Mesenteric fat pad (tissue), 1 donor: ENCODE measurements around the gene MTMR3. TPM values are rescaled to one million over a fixed set of nuclear protein-coding genes. Genes with fewer than 3 reads are reported as not detected.

Experiments
- DNase-seq: peaks from one replicate; pipeline ENCODE4 v3.0.0-alpha.2; 2020; ENCODE audit warnings: low spot score
- total RNA-seq: library from RNA; stranded (reverse); fragmentation: NEBNext Ultra II Directional; extraction: Animal tissue kit (Norgen Biotek cat#: 25700); gene quantifications from one replicate; pipeline ENCODE4 v1.2.1, GENCODE V29; 2021
- donor health status: DM: yes; HTN: yes; CAD: no.

Gene MTMR3
- total RNA-seq, 1 donor from 2014 or later = 52.8 TPM

DNA sequence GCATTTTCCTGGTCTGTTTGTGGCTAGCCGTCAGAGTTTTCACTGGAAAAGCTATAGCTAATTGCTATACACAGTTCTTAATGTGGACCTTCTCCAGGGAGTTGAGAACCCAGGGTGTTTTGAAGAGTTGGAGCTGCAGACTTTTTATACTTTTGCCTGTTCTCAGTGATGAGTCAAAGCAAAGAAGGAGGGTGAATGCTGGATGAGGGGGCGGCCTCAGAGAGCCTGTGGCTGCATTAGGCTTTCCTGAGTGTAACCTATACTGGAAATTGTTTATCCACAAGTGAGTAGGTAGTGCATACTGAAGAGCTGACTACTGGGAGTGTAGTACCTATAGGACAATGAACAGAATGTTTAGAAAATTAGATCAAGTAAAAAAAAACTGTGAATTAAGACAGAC is 117.6 kb downstream of the MTMR3 start:
- no peak for DNase-seq

DNA sequence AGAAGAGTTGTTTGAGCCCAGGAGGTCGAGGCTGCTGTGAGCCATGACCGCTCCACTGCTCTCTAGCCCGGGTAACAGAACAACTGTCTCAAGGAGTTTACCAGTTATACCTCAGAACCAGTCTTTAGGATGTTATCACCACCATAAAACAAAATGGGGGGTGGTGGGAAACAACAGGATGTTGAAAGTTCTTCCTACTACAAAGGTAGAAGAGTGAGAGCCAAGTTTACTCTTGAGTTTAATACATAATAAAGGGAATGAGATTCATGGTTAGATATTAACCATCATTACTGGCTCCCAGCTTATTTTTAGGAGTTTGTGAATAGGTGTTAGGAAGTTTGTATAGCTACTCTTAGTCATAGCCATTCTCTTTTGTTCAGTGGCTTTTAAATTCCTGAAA is 118.5 kb downstream of the MTMR3 start:
- no peak for DNase-seq

DNA sequence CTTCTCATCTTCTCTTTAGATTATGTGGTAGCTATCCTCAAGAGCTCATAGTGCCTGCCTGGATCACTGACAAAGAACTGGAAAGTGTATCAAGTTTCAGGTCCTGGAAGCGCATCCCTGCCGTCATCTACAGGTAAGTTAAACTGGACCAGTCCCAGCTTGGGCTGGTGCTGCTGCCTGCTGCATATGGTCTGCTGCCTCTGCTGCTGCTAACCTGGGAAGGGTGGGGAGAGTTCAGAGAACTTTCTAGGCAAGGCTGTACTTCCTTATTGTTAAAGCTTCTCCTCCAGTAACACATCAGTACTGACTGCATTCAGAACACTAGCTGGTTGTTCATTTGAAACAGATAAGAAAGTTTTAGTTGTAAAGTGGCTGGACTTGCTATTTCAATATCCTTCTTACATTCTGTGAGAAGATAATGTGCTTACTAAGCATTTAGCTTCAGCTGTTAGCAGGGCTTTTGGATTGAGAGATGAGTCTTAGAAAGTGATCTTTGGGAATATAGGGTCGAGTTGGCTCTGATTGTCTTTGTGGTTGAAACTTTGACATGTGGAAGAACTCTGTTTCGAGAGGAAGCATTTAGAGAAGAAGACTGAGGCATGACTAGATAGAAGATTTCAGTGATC is 120.0 kb downstream of the MTMR3 start:
- no peak for DNase-seq

DNA sequence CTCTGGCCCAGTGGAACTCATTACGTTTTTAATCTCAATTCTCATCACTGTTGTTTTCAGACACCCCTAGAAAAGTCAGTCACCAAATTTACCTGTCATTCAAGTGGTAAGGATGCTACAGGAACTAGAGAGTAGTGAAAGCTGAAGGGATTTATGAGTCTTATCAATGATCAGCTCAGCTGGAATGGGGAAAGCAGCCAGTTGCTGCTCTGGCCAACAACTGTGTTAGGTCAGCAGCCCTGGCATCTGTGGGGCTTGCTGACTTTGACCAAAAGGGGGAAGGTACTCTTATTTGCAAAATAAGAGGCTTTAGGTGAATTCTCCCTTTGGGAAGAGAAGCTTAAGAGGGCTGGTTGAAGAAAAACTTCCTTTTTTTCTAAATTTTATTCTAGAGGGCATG is 121.1 kb downstream of the MTMR3 start:
- no peak for DNase-seq

DNA sequence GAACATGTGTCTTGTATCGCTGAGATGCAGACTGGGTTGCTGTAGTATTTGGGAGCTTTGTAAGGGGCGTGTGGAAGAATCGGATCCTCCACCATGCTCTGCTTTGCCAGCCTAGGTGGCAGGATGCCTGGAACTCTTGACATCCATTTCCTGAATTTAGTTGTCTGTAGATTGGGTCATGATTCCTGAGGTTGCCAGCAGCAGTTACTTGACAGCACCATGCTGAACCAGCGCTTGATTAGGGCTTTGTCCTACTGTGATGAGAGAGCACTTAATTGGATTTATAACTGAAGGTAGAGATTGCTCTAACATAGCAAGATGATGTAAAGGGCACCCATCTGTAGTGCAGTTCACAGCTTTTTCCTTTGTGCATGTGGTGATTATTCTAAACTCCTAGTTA is 121.7 kb downstream of the MTMR3 start:
- no peak for DNase-seq

DNA sequence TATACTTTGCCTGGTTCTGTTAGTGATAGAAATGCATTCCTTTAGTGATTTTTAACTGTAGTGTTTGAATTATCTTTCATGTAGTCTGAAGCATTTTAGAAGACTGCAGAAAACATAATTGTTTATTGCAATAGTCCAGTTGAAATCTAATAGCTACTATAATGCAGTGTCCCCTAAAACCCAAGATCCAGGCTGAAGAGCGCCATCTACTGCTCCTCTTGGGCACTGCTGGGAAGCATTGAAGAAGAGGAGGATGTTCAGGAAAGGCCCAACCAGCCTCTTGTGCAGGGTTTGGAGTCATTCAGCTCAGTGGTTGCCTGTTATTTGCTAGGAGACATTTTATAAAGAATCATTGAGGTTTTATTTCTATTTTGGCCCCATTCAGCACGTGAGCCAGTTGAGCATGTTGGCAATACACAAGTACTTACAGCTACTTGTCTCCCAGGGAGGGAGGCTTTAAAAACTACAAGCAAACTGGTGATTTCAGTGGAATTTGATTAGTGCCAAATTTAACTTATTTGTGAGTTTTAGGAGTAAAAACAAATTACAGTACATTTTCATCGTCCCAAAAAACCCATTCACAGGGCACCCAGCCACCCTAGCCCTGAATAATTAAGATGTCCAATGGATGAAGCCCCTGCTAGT is 122.4 kb downstream of the MTMR3 start:
- no peak for DNase-seq

DNA sequence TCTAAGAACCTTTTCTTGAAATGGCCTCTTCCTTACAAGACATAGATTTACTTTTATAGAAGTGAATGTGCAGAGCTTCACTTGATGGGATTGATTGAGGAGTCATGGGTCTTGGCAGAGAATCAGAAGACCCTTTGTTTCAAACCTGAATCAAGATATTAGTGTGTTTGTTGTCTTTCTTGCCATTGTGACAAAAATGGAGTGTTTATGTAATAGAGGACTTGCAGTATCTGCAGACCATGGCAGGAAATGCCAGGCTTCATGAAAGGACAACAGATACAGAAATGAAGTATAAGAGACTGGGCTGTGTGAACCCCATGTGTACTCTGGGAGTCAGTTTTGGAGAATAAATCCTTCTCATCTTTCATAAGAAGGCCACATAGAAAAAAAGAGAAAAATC is 124.4 kb downstream of the MTMR3 start:
- DNase-seq = no peak

DNA sequence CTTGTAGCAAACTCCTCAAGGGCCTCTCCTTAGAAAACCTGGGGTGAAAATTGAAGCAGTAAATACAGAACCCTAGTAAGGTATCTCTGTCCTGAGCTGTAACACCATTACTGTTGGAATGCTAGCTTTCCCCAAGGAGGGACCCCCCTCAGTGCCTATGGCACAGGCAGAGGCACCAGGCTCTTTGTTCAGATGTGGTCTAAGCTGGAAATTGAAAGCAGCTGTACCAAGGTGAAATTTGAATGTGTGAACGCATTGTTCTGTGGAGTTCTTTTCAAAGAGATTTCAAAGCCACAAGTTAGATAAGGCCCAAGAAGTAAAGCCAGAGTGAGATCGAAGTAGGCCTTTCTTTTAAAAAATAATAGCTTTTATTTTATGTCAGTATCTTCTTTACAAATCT is 125.4 kb downstream of the MTMR3 start:
- DNase-seq = no peak

DNA sequence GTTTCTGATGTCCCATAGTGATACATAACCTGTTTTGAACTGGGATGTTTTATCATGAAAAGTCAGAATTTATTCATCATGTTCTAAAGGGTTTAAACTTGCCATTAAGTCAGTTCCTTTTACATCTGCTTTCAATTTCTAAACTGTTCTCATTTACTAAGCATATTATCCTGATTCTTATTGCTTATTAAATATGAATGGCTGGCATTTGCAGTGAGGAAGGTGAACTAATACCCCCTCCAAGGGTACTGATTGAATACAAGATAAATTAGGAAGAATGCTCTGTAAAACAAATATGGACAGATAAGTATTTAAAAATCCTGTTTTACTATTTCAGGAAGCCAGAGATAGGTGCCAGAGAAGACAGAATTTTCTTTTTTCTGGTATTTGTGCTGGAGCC is 126.5 kb downstream of the MTMR3 start:
- DNase-seq = no peak

DNA sequence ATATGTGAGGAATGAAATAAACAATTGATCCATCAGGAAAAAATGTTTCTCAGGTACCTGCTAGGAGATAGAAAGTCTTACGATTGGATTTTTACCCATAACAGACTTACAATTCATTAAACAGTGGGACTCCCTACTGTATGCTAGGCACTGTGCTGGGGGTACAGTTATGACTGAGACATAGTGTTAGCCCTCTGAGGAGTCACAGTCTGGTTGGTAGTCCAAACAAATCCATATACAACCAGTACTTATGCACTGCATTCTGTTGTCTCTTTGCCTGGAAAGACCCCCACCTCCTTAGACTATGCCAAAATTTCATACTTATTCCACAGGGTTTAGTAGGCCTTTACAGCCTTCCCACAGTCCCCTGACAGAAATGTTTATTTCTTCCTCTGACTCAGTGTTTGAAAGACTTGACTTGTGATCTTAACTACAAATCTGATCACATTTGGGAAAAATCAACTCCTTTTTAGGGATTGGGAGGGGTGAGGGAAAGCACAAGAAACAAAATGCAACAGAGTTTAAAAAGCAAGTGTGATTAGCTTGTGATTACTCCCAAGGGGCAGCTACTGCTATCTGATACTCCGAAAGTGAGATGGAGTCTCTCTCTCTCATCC is 127.9 kb downstream of the MTMR3 start:
- DNase-seq = no peak

DNA sequence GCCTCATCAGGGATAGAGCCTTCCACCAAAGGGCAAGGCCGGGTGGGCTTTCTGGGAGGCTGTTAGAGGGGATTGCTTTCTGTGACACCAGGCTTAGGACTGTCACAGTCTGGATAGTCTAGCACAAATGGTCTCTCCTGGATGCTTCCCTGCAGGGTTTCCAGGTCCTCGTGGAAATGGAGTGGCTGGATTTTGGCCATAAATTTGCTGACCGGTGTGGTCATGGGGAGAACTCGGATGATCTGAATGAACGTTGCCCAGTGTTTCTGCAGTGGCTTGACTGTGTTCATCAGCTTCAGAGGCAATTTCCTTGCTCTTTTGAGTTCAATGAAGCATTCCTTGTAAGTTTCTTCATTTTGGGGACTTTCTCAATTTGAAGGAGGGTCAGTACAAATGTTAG is 130.2 kb downstream of the MTMR3 start:
- DNase-seq = no peak

DNA sequence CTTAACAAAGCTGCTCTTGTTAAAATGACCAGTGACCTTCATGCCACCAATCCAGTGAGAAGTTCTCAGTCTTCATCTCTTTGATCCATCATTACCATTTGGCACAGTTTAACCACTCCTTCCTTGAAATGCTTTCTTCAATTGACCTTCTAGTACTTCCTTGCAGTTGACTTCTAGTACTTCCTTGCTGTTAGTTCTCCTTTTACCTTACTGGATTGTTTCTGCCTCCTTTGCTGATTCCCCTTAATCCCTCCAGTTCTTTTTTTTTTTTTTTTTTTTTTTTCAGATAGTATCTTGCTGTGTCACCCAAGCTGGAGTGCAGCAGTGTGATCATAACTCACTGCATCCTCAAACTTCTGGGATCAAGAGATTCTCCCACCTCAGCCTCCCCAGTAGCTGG is 131.3 kb downstream of the MTMR3 start:
- no peak for DNase-seq

DNA sequence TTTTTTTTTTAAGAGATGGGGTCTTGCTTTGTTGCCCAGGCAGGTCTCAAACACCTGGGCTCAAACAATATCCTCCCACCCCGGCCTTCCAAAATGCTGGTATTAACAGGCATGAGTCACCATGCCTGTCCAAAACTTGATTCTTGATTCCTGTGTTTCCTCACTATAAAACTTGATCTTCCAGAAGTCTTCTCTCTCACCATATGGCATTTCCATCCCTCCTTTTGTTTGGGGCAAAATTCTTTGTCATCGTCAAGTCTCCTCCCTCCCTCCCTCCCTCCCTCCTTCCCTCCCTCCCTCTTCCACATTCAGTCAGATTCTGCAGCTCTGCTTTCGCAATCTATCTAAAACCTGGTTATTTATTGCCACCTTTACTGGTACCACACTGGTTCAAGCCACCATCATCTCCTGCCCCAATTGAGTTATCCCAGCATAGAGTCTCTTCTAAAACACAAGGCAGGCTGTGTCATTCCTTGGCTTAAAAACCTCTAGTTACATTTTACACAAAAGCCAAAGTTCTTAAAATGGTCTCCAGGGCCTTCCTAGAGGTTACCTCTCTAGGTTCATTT is 132.3 kb downstream of the MTMR3 start:
- no peak for DNase-seq

DNA sequence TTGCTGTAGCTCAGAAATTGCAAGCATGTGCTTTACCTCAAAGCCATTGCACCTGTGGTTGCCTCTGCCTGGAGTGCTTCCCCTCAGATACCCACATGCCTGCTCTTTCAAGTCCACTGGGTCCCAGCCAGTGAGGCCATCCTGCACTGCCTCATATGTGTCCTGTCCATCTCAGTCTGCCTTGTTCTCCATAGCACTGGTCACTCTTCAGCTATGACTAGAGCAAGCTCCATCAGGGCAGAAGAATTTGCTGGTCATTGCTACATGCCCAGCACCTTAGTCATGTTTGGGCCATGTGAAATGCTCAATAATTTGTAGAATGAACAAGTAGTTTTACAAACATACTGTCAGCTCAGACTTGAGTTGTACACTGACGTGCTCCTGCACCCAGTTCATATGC is 132.9 kb downstream of the MTMR3 start:
- DNase-seq = no peak

DNA sequence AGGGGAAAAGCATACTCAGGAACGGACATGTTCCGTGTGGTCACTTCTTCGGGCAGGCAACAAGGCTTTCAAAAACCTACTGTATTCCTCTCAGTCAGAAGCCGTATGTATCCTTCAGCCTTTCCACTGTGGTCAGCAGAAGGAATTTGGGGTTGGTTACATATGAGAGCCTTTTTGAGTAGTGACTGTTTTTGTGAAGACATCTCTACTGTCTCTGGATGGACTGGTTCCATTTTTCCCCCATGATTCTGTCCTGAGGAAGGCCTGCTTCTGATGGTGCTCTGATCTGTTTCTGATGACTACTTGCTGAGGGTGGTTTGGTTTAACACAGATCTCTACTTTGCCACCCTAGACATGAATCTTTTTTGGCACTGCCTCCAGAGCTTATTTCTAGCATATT is 133.6 kb downstream of the MTMR3 start:
- DNase-seq = no peak

DNA sequence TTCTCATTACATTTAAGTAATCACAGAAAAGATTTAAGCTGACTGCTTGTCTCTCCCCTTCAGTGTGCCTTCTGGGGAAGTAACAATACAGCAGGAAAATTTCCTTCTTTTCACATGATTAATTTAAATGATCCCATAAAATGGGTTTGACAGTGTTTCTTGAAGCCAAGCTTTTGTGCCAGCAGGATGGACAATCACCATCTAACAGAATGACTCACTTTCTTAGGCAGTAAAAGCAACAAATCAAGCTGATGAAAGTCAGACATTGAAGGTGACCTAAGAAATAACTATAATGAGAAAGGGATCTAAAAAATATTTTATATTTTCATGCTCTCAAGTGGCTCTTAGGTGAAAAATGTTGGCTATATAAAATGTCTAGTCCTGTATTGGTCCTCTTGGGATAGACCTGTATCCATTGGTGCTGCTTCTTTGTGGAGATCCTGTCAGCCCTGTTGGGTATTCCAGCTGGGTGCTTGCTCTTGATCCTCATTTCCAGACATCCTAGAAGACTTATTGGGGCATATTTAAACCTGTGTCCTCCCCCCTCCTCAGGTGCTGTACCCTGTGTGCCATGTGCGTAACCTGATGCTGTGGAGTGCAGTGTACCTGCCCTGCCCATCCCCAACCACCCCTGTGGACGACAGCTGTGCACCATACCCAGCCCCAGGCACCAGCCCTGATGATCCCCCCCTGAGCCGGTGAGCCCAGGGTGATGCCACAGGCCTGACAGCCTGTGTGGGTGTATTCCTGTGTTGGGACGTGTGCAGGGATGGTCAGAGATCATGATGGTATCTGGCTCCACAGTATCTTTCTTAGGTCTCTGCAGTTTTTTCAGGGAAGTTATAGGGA is 134.6 kb downstream of the MTMR3 start:
- DNase-seq = no peak

DNA sequence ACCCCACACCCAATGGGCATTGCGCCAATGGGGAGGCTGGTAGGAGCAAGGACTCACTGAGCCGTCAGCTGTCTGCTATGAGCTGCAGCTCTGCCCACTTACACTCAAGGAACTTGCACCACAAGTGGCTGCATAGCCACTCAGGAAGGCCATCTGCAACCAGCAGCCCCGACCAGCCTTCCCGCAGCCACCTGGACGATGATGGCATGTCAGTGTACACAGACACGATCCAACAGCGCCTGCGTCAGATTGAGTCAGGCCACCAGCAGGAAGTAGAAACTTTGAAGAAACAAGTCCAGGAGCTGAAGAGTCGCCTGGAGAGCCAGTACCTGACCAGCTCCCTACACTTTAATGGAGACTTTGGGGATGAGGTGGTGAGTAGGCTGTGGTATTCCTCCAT is 137.5 kb downstream of the MTMR3 start:
- no peak for DNase-seq

DNA sequence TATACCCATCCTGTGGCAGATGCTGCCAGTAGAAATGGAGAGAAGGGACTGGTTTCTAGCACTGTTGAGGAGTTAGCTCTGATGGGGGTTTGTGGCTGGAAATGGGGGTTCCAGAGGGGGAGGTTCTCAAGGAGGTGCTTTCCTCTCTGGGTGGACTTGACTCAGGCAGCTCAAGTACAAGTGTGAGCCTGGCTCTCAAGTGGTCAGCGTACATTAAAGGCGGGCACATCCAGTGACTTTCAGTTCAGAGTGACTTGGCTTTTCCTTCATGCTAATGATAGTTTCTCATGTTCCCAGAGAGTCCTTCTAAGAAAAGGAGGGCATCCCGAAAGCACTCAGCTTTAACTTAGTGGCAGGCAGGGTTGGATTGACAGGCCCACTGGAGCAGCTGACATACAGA is 138.4 kb downstream of the MTMR3 start:
- DNase-seq = no peak

DNA sequence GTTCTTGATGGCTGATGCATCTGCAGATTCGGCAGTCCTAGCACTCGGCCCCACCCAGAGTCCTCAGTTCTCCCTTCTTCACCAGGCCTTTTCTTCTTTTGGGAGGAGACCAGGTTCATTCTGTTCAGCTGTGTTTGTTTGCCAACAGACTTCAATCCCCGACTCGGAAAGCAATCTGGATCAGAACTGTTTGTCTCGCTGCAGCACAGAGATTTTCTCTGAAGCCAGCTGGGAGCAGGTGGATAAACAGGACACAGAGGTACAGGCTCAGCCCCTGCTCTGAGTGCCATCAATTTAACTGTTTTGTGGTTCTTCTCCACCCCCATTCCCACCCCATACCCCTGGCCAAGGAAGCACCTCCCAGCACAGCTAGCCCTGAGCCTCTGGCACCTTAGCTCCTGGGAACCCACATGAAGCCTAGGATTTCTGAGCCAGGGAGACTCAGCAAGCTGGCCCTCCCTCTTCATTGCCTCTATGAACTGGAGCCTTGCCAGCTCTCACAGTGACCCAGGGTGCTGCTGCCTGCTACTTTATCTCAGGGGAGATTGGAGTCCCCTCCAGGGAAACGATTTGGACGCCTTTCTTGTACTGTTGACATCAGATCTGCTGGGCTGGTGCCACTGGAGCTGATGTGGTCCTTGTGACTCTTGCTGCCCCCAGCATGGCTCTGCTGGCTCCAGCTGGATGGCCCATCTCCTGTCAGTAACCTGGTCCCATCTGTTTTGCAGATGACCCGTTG is 139.1 kb downstream of the MTMR3 start:
- no peak for DNase-seq

DNA sequence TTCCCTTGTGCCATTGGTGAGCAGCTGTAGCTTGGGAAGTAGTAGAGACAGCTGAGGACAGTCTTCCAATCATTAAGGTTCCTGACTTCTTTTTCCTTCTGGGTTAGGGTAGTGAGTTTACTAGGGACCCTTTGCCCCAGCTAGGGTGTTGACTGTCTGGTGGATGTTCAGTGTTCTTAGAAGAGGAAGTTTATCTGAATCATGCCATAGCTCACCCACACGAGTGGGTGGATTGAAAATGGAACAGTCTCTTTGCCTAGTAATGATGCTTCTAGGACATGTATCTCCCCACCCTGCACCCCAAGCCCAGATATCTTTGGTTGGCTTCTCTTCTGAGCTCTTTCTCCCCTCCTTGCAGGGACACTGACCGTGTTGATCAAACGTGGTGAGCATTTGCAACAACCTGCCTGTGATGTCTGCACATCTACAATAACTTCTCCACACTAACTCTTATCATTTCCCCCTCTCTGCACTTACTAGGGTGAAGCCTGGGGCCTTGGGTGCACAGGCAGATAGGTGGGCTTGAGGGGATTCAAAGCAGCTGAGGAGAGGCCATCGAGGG is 140.2 kb downstream of the MTMR3 start:
- DNase-seq = no peak

DNA sequence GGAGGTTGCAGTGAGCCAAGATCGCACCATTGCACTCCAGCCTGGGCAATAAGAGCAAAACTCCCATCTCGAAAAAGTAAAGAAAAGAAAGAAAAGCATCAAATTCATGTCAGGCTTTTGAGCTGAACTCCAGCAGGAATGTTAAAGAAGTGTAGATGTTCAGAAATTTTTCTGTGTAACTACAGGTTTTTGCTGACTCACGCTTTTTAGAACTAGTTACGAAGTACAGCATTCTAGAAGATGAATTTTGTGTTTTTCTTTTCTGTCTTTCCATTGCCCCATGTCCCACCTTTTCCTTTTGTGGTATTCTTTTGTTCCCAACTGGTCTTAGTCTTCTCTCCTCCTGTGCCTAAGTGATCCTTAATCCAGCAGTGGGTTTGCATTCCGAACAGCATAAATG is 141.3 kb downstream of the MTMR3 start:
- DNase-seq = no peak
